Fibroblast of lung (primary cell): ENCODE data around the gene ZNF322. TPM values are rescaled to one million over a fixed set of nuclear protein-coding genes. Genes with fewer than 3 reads are reported as not detected.

ENCODE experiments used
- DNase-seq, 2 donors: peaks; one replicate each; pipeline versions ENCODE4 v3.0.0 to v3.0.0-alpha.2; 2010; ENCODE audit warnings: low read depth in 2 of 2
- H2AFZ ChIP-seq: 2 replicates; pipeline ENCODE4 v1.5.1; 2012; ENCODE audit warnings: low read length, control low read depth, inconsistent platforms
- H3K27ac ChIP-seq: 2 replicates; pipeline ENCODE4 v1.5.1; 2011; ENCODE audit warnings: low read length, control low read depth; ENCODE audit not compliant: insufficient read depth
- H3K27me3 ChIP-seq: 2 replicates; pipeline ENCODE4 v1.5.1; 2011; ENCODE audit warnings: mild to moderate bottlenecking, low read length; ENCODE audit not compliant: control insufficient read depth, insufficient read depth
- H3K36me3 ChIP-seq: 2 replicates; pipeline ENCODE4 v1.5.1; 2011; ENCODE audit warnings: low read length; ENCODE audit not compliant: control insufficient read depth, insufficient read depth
- H3K4me1 ChIP-seq: 2 replicates; pipeline ENCODE4 v1.5.1; 2011; ENCODE audit warnings: low read length; ENCODE audit not compliant: control insufficient read depth, insufficient read depth; ENCODE audit errors: extremely low read depth
- H3K4me2 ChIP-seq: 2 replicates; pipeline ENCODE4 v1.5.1; 2011; ENCODE audit warnings: low read length, control low read depth; ENCODE audit not compliant: insufficient read depth; ENCODE audit errors: extremely low read depth
- H3K4me3 ChIP-seq, 4 experiments: fragments of 200-600 bp in 1 of 4; sonication (generic) in 1 of 4; replicated peaks in 1 of 4; 2 replicates each; pipeline ENCODE4 v1.5.1; 2011 to 2016; ENCODE audit warnings: low read length in 4 of 4, low read depth in 3 of 4, mild to moderate bottlenecking in 3 of 4, control low read depth in 2 of 4, inconsistent platforms in 1 of 4, mixed read lengths in 1 of 4; ENCODE audit not compliant: insufficient read depth in 1 of 4; ENCODE audit errors: control extremely low read depth in 1 of 4
- H3K79me2 ChIP-seq: 2 replicates; pipeline ENCODE4 v1.5.1; 2012; ENCODE audit warnings: mild to moderate bottlenecking, low read length, inconsistent platforms; ENCODE audit not compliant: control insufficient read depth, insufficient read depth
- H3K9ac ChIP-seq: 2 replicates; pipeline ENCODE4 v1.5.1; 2011; ENCODE audit warnings: mild to moderate bottlenecking, low read length, control low read depth; ENCODE audit not compliant: insufficient read depth
- H3K9me3 ChIP-seq: 2 replicates; pipeline ENCODE4 v1.5.1; 2012; ENCODE audit warnings: low read depth, low read length; ENCODE audit not compliant: control insufficient read depth, insufficient read depth
- H4K20me1 ChIP-seq: 2 replicates; pipeline ENCODE4 v1.5.1; 2011; ENCODE audit warnings: low read length; ENCODE audit not compliant: control insufficient read depth, insufficient read depth; ENCODE audit errors: extremely low read depth
- CTCF ChIP-seq, 2 donors: IDR thresholded peaks in 1 of 2; conservative IDR thresholded peaks in 1 of 2; 1 replicate in 1 of 2; 2 replicates in 1 of 2; pipeline ENCODE4 v1.5.1; 2011 to 2012; ENCODE audit warnings: low read length in 2 of 2, control low read depth in 1 of 2, inconsistent platforms in 1 of 2, low read depth in 1 of 2, mild to moderate bottlenecking in 1 of 2
- EZH2 ChIP-seq: IDR thresholded peaks from 2 replicates; pipeline ENCODE4 v1.5.1; 2012; ENCODE audit warnings: low read length, control low read depth, mild to moderate bottlenecking; ENCODE audit errors: missing control alignments
- polyA plus RNA-seq, 2 donors: library from polyadenylated mRNA; depleted of rRNA in 1 of 2; stranded (reverse) in 1 of 2; unstranded in 1 of 2; fragments of >200 nt; gene quantifications; 2 replicates each; pipeline ENCODE4 v1.2.1, GENCODE V29; 2011 to 2012; ENCODE audit warnings: missing spikeins in 1 of 2
- total RNA-seq: library from RNA; depleted of rRNA; stranded (reverse); fragments of >200 nt; gene quantifications from 2 replicates; pipeline ENCODE4 v1.2.1, GENCODE V29; 2014

The ZNF322 gene
- total and polyA plus RNA-seq, 2 donors (not counting 1 experiment from before 2014, with no cell fraction given), result 13.3 to 17.3 TPM

- Histone ChIP-seq H3K79me2 (peaks cover 20% of the 10 kb centered on the region), H3K27me3 (no peaks in the 10 kb centered on the region), H4K20me1 (no peaks in the 10 kb centered on the region), H2AFZ (peak overlapping the region; percentile 100), H3K27ac (peak overlapping the region; percentile 63), H3K36me3 (peaks cover 2% of the 10 kb centered on the region), H3K9me3 (no peaks in the 10 kb centered on the region), H3K4me2 (peak overlapping the region; percentile 97), H3K4me1 (no peaks in the 10 kb centered on the region), H3K9ac (peak overlapping the region; percentile 67), H3K4me3 (peak overlapping the region; percentile 68 to 92 (median 78))
- peak in 1 of 2 donors; percentile 7 for TF ChIP-seq CTCF (conservative IDR thresholded peaks at IDR 0.05 in 1 of 2, IDR thresholded peaks at IDR 0.05 in 1 of 2; ENCODE audit: low read depth in 1 of 2, low read length in 2 of 2)
- no peak for TF ChIP-seq EZH2
- peak; percentile 31 to 48 for DNase-seq
Measured at GRCh38 chr6:26660000-26660361, 435 bp upstream of the ZNF322 start.

- no peak overlapping the region for H3K4me3 ChIP-seq
- no peak for TF ChIP-seq CTCF (conservative IDR thresholded peaks at IDR 0.05 in 1 of 2, IDR thresholded peaks at IDR 0.05 in 1 of 2; ENCODE audit: low read depth in 1 of 2, low read length in 2 of 2)
- no peak for TF ChIP-seq EZH2
- H3K9ac ChIP-seq, result no peak overlapping the region
- no peaks in the 10 kb centered on the region for H3K9me3 ChIP-seq
- H3K27ac ChIP-seq, result no peak overlapping the region
- peaks cover 3% of the 10 kb centered on the region for H3K36me3 ChIP-seq
- H3K79me2 ChIP-seq, result peaks cover 20% of the 10 kb centered on the region
- no peaks in the 10 kb centered on the region for H4K20me1 ChIP-seq
- no peak overlapping the region for H3K4me2 ChIP-seq
- no peak for DNase-seq
- no peak overlapping the region for H2AFZ ChIP-seq
- no peaks in the 10 kb centered on the region for H3K27me3 ChIP-seq
- H3K4me1 ChIP-seq, result no peaks in the 10 kb centered on the region
Measured at GRCh38 chr6:26657256-26657655, 2.3 kb downstream of the ZNF322 start.

GRCh38 chr6:26653007-26653406, 6.5 kb downstream of the ZNF322 start:
- H3K4me1 ChIP-seq, result no peaks in the 10 kb centered on the region
- H3K27me3 ChIP-seq, result no peaks in the 10 kb centered on the region
- H4K20me1 ChIP-seq, result no peaks in the 10 kb centered on the region
- no peaks in the 10 kb centered on the region for H3K9me3 ChIP-seq
- DNase-seq, result no peak
- no peak overlapping the region for H3K27ac ChIP-seq
- no peak overlapping the region for H3K4me3 ChIP-seq
- H3K79me2 ChIP-seq, result peaks cover 9% of the 10 kb centered on the region
- peaks cover 3% of the 10 kb centered on the region for H3K36me3 ChIP-seq
- no peak overlapping the region for H3K4me2 ChIP-seq
- H3K9ac ChIP-seq, result no peak overlapping the region
- no peak for TF ChIP-seq CTCF (conservative IDR thresholded peaks at IDR 0.05 in 1 of 2, IDR thresholded peaks at IDR 0.05 in 1 of 2; ENCODE audit: low read depth in 1 of 2, low read length in 2 of 2)
- no peak for TF ChIP-seq EZH2
- H2AFZ ChIP-seq, result no peak overlapping the region
